ENCODE data around the gene ZNG1A.
"Not testable (repeated sequence)": the region's sequence is repeated elsewhere in the genome, so short reads cannot be mapped to it uniquely, and the experiment has no call there.

DNA sequence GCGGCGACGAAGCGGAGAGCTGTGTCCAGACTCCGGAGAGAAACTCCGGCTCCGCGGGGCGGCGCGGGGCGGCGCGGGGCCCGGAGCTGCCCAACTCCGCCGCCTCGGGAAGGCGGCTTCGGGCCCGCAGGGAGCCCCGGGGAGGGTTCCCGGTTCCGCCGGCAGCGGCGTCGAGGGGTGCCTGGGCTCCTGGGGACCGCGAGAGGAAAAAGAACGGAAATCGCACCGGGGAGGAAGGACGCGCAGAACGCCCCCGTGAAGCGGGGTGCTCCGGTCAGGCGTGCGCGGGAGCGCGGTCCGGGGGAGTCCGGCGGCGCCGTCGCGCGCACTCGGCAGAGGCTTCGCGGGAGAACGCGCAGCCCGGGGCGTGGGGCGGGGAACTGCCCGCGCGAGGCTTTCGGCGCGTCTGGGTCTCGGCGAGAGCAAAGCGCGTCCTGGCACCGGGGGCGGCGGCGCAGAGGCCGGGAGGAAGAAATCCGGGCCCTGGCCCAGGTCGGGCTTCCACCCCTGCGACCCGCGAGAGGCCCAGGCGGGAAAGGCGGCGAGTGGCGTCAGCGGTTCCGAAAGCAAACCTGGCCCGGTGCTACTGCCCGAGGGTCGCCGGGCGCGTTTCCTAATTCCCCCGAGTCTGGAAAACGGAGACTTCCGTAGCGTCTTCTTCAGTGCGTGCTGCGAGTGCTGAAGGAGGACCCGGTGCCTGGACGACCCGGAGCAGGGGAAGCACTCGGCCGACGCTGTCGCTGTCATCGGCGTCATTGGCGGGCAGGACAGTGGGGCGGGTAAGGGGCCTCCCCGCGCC lies 65.2 kb downstream of the ZNG1A start:
- TF ChIP-seq, protein P1, sequence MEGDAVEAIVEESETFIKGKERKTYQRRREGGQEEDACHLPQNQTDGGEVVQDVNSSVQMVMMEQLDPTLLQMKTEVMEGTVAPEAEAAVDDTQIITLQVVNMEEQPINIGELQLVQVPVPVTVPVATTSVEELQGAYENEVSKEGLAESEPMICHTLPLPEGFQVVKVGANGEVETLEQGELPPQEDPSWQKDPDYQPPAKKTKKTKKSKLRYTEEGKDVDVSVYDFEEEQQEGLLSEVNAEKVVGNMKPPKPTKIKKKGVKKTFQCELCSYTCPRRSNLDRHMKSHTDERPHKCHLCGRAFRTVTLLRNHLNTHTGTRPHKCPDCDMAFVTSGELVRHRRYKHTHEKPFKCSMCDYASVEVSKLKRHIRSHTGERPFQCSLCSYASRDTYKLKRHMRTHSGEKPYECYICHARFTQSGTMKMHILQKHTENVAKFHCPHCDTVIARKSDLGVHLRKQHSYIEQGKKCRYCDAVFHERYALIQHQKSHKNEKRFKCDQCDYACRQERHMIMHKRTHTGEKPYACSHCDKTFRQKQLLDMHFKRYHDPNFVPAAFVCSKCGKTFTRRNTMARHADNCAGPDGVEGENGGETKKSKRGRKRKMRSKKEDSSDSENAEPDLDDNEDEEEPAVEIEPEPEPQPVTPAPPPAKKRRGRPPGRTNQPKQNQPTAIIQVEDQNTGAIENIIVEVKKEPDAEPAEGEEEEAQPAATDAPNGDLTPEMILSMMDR (tag by site-specific recombination; IDR thresholded peaks at IDR 0.05): not testable (repeated sequence)
- not testable (repeated sequence) for TF ChIP-seq SP2 (tag by site-specific recombination; IDR thresholded peaks at IDR 0.05); ZBTB7A (tag by site-specific recombination; IDR thresholded peaks at IDR 0.05; ENCODE audit: low read depth); KLF16 (tag by site-specific recombination; IDR thresholded peaks at IDR 0.05); RBAK (tag by site-specific recombination; IDR thresholded peaks at IDR 0.05); ZNF133 (tag by site-specific recombination; IDR thresholded peaks at IDR 0.05); ZNF48 (tag by site-specific recombination; IDR thresholded peaks at IDR 0.05)
